Fibroblast of skin of back (primary cell): ENCODE measurements around the gene YIPF3.
"Not testable (repeated sequence)": the region's sequence is repeated elsewhere in the genome, so short reads cannot be mapped to it uniquely, and the experiment has no call there.

Source experiments
- DNase-seq: peaks from one replicate; pipeline ENCODE4 v3.0.0-alpha.2; 2013

YIPF3 gene

DNA sequence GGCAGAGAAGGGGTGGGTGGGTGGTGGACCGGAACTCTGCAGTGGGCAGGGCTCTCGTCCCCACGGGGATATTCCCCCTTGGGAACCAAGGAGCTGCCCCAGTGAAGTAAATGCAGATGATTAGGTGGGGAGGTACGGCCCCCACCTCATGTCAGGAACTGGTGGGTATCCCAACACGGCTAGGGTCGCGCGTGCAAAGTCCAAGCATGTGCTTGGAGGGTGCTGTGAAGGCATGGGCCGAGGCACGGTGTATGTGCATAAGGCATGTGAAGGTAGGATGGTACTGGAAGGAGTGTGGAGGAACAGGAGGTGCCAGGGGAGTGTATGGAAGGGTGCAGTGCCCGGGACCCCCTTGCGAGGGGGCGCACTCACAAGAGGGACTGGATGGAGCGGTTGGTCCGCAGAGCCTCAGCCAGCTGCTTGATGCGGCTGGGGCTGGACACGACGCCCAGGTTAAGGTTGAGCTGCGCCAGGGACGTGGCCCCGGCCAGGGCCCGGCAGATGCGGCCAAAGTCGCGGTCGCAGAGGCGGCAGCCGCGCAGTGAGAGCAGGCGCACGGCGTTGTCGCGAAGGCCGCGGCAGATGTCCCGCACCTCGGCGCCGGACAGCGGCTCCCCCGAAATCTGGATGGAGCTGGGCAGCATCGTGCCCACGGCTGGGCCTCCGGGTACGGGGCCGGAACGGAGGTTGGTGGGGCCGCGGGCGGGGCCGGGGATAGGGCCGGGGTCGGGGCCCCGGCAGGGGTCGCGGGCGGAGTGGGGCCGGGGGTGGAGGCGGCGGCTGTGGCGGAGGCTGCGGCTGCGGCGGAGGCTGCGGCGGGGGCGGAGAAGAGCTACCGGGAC lies 7.4 kb downstream of the YIPF3 start:
- DNase-seq = no peak

DNA sequence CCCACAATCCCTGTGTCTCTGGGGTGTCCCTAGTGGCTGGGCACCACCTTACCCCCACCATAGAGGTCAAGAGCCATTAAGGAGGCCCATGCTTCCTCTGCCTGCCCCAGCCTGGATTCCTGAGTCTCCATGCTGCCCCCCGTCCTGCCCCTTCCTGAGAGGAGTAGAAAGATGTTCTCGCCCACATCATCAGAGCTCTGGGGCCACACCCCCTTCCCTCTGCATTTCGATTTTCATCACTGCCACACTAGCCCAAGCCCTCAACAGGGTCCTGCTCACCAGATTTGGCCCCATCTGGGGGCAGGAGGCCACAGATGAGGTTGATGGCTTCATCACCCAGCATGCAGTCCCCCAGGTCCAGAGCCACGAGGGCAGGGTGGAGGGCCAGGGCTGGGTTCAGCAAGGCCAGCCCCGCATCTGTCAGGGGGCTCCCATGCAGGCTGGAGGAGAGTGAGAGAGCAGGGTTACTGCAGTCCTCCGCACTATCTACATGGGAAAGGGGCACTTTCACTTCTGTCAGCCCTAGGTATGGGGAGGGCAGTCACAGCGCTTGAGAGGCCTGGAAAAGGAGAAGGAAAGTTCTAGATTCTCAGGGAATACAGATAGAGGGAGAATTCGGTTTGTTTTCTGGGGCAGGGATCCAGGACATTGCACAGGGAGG lies 8.1 kb downstream of the YIPF3 start:
- DNase-seq = no peak

DNA sequence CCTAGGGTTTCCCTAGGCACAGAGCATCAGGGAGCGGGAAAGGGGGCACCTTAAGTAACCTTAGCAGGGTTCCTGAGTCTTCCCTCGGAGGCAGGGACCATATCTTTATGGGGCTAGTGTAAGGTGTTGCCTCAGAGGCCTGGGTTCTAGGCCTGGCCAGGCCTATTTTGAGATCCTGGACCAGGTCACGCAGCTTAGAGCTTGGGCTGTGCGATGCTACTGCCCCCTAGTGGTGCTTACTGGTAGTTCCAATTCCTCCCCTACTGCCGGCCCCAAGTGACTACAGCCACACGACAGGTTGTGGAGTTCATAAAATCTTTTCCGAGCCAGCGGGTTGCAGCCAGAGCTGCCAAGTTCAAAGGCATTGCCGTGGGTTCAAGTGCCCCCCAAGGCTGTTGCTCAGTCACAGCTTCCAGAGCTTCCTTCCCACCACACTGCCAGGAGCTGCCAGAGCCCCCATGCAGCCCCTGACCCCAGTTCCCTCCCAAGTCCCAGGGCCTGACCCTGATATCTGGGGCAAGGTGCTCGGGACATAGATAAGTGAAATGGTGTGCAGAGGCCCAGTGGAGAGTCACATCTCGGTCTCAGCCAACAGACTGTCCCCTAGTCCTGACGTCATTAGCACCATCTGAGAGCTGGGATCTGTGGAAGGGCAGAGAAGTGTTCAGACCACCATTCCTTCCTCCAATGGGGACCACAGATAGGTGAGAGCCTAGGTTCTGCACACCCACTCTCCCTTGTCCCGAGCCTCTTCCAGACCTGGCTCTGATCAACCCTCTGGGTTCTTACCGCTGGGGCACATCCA lies 9.9 kb downstream of the YIPF3 start:
- peak; percentile 70 for DNase-seq

DNA sequence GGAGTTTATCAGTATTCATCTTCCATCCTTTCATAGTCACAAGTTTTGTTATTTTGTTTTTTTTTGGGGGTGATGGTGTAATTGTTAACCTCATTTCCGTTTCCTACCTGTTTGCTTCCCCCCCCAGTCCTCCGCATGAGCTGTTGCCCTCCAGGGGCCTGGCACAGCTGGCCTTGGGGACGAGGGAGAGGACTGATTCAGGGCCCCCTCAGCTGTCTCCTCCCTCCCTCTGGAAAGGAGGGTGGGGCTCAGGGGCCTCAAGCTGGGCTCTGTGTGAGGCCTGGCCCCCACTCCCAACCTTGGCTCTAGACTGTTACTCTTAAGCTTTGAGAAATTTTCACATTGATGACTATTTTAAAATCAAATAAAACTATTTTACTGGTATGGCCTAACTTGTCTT lies 10.6 kb downstream of the YIPF3 start:
- no peak for DNase-seq

DNA sequence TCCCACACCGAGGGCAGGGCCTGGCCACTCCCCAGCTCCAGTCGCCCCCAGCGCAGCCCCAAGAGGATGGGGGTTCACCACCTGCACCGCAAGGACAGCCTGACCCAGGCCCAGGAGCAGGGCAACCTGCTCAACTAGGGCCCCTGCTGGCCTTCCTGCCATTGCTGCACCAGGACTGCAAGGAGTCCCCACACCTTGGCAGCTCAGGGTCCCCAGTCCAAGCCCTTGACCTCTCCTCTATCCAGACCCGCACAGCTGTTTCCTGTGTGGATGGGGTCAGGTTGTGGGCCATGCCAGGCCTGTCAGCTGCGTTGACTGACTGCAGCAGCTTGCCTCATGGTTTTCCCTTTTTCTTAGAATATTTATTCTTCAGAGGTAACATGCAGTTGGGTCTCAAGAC lies 11.0 kb downstream of the YIPF3 start:
- DNase-seq = no peak

DNA sequence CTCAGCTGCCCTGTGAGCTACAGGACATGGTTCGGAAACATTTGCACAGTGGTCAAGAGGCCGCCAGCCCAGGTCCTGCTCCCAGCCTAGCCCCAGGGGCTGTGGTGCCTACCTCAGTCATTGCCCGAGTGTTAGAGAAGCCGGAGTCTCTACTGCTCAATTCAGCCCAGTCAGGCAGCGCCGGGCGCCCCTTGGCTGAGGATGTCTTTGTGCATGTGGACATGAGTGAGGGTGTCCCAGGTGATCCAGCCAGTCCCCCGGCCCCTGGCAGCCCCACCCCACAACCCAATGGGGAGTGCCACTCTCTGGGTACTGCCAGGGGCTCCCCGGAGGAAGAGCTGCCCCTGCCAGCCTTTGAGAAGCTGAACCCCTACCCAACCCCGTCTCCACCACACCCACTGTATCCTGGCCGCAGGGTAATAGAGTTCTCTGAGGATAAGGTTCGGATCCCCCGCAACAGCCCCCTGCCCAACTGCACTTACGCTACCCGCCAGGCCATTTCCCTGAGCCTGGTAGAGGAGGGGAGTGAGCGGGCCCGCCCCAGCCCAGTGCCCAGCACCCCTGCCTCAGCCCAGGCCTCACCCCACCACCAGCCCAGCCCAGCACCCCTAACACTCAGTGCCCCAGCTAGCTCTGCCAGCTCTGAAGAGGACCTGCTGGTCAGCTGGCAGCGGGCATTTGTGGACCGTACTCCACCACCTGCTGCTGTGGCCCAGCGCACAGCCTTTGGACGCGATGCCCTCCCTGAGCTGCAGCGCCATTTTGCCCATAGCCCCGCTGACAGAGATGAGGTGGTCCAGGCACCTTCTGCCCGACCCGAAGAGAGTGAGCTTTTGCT lies 11.8 kb downstream of the YIPF3 start:
- DNase-seq = no peak

DNA sequence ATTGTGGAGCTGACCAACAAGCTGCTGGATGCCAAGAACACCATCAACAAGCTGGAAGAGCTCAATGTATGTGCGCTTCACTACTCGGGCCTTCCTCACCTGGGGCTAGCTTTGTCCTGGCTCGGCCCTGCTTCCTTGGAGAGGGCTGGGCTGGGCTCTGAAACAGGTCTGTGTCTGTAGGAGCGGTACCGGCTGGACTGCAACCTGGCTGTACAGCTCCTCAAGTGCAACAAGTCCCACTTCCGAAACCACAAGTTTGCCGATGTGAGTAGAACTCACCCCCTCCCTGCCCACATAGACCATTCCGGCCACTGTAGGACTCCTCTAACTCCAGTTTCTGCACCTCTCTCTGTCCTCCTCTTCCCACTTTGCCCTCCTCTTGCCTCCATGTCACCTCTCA lies 13.3 kb downstream of the YIPF3 start:
- DNase-seq = no peak

DNA sequence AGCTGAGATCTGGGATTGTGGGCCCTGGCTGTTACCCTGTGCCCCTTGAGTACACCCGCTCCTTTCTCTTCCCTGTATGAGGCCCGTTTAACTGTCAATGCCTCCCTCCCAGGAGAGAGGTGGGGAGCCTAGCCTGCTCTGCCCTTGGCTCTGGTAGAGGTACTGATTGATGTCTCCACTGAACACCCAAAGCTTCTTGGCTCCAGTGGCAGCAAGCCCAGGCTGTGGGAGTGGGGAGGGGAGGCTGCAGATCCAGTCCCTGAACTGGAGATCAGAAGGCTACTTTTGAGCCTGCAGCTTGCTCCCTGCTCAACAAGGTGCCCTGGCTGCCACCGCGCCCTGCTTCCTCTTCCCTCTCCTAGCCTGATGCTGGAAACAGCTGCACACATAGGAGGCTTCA lies 14.1 kb downstream of the YIPF3 start:
- no peak for DNase-seq

DNA sequence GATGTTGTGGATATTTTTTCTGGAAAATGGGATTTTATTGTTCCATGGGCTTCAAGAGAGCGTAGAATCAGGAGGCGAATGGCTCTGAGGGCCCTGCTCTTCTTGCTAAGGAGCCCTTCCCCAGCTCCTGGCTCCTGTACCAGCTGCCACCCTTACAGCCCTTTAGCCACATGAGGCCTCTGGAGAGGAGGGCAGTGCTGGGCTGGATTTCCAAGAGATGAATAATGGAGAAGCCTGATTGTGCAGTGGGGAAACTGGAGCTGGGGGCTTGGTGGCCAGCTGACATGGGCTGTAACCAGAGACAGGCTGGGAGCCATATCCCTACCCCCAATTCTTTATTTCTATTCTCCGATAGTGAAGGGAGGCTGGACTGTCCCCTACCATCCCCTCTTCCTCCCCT lies 15.8 kb downstream of the YIPF3 start:
- no peak for DNase-seq

DNA sequence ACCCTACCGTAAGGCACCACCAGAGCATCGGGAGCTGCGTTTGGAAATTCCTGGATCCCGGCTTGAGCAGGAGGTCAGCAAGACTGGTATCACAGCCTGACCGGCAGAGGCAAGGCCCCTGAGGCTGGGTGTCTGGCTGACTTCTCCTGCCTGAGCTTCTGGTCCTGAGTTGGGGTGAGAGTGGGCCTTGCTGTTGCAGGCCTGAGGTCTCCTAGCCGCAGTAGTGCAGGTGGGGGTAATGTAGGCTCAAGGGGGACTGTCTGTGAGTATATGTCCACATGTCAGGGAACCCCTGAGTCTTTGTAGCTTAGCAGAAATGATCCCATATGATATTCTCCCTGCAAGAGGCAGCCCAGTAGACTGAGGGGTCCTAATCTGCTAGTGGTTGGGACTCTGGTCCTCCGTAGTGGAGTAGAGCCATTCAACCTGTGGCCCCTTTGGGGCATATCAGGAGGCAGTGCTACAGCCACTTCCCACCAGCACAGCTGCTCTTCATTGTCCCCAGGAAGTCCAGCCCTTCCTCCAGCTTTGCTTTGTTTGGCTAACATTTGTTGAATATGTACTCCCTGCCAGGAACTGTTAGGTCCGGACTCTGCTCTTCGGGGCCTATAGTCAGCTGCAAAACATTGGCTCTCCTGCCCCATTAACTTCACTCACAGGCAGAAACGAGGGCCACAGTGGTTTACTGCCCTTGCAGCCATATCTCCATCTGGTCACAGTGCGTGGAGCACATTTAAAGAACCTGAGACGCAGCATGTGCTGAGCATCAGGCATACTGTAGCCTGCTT lies 17.5 kb downstream of the YIPF3 start:
- no peak for DNase-seq

DNA sequence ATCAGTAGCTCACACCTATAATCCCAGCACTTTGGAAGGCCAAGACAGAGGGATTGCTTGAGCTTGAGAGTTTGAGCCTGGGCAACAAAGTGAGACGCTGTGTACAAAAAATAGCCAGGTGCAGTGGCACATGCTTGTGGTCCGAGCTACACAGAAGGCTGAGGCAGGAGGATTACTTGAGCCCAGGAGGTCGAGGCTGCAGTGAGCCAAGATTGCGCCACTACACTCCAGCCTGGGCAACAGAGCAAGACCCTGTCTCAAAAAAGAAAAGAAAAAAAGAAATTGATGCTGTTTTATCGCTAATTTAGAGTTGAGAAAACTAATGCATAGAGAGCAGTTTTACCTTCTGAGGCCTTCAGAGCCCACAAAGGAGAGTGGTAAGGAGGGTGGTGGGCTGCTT lies 18.4 kb downstream of the YIPF3 start:
- DNase-seq = not testable (repeated sequence)

DNA sequence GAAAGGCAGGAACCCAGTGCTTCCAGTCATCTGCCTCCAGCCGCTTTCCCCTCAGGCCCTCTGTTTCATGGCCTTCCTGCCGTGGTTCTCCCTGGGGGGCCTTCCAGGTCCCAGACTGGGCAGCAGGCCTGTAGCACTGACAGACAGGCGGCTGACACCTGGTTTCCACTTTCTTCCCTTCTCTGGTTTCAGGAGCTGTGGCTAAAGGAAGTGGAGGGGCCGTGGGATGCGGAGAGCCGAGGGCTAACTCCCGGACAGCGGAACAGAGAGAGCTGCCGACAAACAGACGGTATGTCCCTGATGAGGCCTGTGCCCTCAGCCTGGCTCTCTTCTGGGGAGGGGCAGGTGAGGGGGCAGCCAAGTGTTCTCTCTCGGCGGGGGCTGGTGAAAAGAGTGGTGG lies 19.0 kb downstream of the YIPF3 start:
- DNase-seq = no peak

DNA sequence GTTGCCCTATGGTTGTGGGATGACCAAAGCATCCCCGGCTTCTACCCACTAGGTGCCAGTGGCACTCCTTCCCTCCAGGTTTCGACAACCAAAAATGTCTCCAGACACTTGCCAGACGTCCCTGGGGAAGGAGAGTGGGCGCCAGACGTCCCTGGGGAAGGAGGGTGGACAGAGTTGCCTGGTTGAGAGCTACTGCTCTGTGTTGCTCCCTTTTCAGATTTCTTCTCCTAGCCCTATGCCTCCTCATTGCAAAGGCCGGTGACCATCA lies 19.7 kb downstream of the YIPF3 start:
- no peak for DNase-seq

DNA sequence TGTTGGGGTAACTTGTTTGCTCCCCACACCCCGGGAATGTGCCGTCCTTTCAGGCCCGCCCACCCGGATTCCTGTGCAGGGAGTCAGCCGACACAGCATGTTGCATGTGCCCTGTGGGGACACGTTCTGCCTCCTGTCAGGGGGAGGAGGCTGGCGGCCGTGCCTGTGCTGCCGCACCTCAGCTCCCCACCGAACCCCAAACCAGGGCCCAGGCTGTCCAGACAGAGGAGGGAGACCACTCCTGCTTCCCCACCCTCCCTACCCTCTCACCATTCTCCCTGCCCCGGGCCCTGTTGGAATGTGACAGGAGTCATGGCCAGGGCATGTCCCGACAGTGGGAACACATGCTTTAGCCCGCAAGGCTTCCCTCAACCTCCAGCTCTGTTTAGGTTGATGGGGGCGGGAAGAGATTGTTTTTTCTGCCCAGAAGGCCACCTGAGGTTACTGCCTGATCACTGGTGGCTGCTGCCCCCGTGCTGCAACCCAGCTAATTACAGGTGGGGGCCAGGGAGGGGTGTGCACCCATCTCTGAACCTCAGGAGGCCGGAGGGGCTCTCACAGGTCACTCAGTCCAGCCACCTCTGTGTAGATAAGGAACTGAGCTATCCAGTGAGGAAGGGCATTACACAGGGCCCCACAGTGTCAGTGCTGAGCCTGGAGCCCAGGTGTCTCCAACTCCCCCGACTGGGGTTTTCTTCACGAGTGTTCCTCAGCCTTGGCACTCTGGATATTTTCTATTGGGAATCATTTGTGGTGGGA lies 20.2 kb downstream of the YIPF3 start:
- DNase-seq = peak; percentile 60

DNA sequence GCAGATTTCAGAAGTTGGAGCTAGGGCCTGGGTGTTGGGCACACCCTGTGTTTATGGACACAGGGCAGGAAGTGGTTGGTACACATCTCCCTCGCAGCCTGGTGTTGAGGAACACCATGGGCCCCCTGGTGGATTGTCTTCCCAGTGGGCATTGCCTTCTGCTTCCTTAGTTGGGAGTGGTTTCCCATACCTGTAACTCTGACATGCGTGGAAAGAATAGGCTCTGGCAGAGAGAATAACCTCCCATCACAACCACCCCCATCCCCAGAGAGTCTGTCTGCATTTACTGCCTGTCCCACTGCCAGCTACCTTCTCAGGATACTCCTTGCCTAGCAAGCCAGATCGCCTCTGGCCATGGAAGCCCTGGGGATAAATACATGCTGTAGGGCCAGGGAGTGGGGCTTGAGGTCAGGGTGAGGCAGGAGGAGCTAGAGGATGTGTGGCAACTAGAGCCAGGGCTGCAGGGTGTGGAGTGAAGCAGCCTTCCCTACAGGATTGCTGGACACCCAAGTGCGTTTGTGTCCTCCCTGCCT lies 21.3 kb downstream of the YIPF3 start:
- DNase-seq = no peak

DNA sequence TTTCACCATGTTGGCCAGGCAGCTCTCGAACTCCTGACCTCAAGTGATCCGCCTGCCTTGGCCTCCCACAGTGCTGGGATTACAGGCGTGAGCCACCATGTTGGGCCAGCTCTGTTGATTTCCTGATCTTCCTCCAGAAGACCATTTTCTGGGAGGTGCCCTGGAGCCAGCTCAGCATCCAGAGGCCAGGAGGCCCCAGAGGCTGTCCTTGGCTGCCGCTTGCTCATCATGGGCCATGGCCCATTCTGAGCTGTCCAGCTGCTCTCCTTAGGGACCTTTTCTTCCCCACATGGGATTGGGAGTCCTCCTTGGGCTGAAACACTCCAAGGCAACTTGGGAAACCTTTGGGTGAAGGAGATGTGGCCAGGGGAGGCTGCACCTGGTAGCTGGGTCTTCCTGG lies 22.0 kb downstream of the YIPF3 start:
- DNase-seq = no peak

DNA sequence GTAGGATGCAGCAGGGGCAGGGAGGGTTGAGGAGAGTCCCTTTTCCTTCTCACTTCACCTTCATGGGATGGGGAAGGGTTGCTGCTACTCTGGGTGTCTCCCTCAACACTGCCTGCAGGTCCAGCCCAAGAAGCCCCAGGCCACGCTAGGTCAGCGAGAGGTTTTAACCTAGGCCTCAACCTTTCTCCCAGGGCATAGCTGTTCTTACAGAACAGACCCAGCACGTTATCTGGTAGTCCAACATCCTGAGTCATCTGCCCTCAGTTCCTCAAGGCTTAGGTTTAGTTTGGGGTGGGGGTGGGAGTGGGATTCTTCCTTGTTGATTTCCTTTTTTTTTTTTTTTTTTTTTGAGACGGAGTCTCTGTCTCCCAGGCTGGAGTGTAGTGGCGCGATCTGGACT lies 22.4 kb downstream of the YIPF3 start:
- DNase-seq = no peak

DNA sequence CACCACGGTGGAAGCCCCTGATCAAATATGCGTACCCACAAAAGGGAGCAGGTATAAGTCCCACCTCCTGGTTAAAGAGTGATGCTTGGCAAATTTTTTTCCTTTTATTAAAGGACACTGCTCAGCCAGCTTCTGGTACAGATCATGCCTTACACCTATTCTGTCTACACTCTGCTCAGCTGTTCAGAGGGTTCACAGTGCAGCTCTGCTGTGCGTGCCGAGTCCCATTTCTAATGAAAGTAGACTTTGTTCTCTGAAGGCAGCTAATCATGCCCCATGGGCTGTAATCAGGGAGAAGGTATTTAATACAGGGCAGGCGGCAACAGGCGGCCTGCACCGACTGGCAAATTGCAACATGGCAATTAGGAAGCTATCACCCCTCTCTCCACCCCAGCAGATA lies 22.9 kb downstream of the YIPF3 start:
- no peak for DNase-seq

DNA sequence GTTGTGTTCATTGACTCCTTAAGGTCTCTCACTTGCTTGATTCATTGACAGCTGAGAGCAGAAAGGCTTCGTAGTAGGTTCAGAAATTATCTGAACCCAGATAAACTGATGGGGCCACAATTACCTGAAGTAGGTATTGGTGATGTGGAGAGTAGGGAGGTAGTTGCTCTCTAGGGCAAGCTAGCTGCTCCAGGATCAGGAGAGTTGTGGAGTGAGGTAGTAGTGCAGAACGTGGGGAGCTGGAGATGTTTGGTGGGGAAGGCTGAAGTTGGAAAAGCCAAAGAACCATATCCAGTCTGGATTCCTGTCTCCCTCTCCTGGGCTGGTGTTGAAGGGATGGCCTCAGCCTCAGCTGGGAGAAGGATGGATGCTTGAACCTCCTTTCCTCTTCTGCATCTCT lies 23.5 kb downstream of the YIPF3 start:
- no peak for DNase-seq

DNA sequence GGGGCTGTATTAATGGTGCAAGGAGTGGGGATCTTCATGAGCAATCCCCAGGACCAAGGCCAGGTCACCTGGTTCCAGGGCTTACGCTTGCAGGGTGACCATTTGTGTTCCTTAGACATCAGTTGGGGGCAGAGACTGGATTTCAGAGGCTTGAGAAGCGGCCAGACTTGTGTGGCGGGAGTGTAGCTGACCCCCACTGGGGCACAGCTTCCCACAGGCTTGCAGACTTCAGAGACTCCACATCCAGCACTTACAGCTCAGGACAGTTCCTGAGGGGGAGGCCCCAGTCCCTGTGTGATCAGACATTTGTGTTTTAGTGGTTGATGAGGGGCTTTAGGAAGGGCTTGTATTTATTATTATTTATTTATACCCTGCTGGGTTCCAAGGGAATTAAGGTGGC lies 24.1 kb downstream of the YIPF3 start:
- DNase-seq = peak; percentile 23
